K562 (cell line): ENCODE results near the gene SLC37A3. TPM values are rescaled to one million over a fixed set of nuclear protein-coding genes. Genes with fewer than 3 reads are reported as not detected.

ENCODE experiments used
- ATAC-seq: fragments of 200-7000 bp; cut with Tn5 transposase; 3 replicates; pipeline ENCODE4 v1.9.1; 2020; ENCODE audit warnings: moderate library complexity
- BruUV-seq: library from RNA; stranded (reverse); fragments of 400-500 nt; replicated peaks from 2 replicates; lab custom pipeline; 2021; lab: Mats Ljungman, UMichigan
- CTCF ChIA-PET: fragments of 300-600 bp; formaldehyde crosslinking; extraction: SDS; loops from one replicate; lab custom pipeline; 2021; ENCODE audit warnings: low intra/inter-chr PET ratio; lab: Yijun Ruan, JAX
- POLR2A ChIA-PET: fragments of 300-600, 350-650 bp; sonication (Branson Sonifier 250); formaldehyde crosslinking; extraction: SDS; loops from one replicate; lab custom pipeline; 2021; ENCODE audit warnings: antibody characterized with exemption, inconsistent platforms; lab: Yijun Ruan, JAX
- DNase-seq, 4 experiments: peaks; one replicate each; pipeline versions ENCODE4 v3.0.0 to v3.0.0-alpha.2; 2011 to 2018; ENCODE audit warnings: low spot score in 3 of 4, mixed read lengths in 3 of 4; ENCODE audit errors: extremely low read depth in 1 of 4
- FAIRE-seq: peaks from 2 replicates; lab custom pipeline; 2011; peaks lifted over from hg19 to GRCh38; lab: Jason Lieb, UNC
- H2AFZ ChIP-seq: 2 replicates; pipeline ENCODE4 v1.6.0; 2011; ENCODE audit warnings: low read depth, low read length, control low read depth, inconsistent platforms
- H3K27ac ChIP-seq: fragments of 200-600 bp; 3 replicates; pipeline ENCODE4 v1.8.0; 2011; ENCODE audit warnings: low read depth, mild to moderate bottlenecking, control low read depth, inconsistent platforms, low read length, moderate library complexity, mixed read lengths; ENCODE audit errors: extremely low read depth
- H3K27me3 ChIP-seq, 2 experiments: fragments of 300-600 bp in 1 of 2; 2 replicates in 1 of 2; 3 replicates in 1 of 2; pipeline versions ENCODE4 v1.6.0 to v1.8.0; 2011; ENCODE audit warnings: inconsistent platforms in 2 of 2, low read length in 2 of 2, mild to moderate bottlenecking in 1 of 2, mixed read lengths in 1 of 2, moderate library complexity in 1 of 2; ENCODE audit not compliant: control insufficient read depth in 2 of 2, insufficient read depth in 2 of 2
- H3K36me3 ChIP-seq: fragments of 300-600 bp; 3 replicates; pipeline ENCODE4 v1.8.0; 2011; ENCODE audit warnings: mild to moderate bottlenecking, low read length, inconsistent platforms; ENCODE audit not compliant: control insufficient read depth, insufficient read depth
- H3K4me1 ChIP-seq, 2 experiments: fragments of 200-600 bp in 1 of 2; replicated peaks in 1 of 2; 2 replicates in 1 of 2; 3 replicates in 1 of 2; pipeline versions ENCODE4 v1.5.1 to v1.8.0; 2011; ENCODE audit warnings: inconsistent platforms in 2 of 2, low read length in 2 of 2, mild to moderate bottlenecking in 1 of 2, mixed read lengths in 1 of 2, moderate library complexity in 1 of 2; ENCODE audit not compliant: control insufficient read depth in 2 of 2, insufficient read depth in 2 of 2
- H3K4me2 ChIP-seq: 2 replicates; pipeline ENCODE4 v1.6.1; 2011; ENCODE audit warnings: low read length, control low read depth, inconsistent platforms, mixed read lengths; ENCODE audit not compliant: insufficient read depth
- H3K4me3 ChIP-seq: fragments of 200-600 bp; sonication (generic), shearing (Covaris generic); 2 replicates; pipeline ENCODE4 v1.5.1; 2016; ENCODE audit warnings: control low read depth, inconsistent platforms
- H3K79me2 ChIP-seq: fragments of 200-600 bp; 3 replicates; pipeline ENCODE4 v1.8.0; 2011; ENCODE audit warnings: low read length, inconsistent platforms; ENCODE audit not compliant: control insufficient read depth, insufficient read depth
- H3K9ac ChIP-seq, 2 experiments: 2 replicates each; pipeline versions ENCODE4 v1.6.0 to v1.6.1; 2011; ENCODE audit warnings: low read depth in 2 of 2, low read length in 2 of 2, control low read depth in 1 of 2, inconsistent platforms in 1 of 2, mild to moderate bottlenecking in 1 of 2, mixed read lengths in 1 of 2; ENCODE audit not compliant: insufficient read depth in 1 of 2
- H3K9me1 ChIP-seq: one replicate; pipeline ENCODE4 v1.6.0; 2011; ENCODE audit warnings: inconsistent platforms, mild to moderate bottlenecking, low read length, moderate library complexity; ENCODE audit not compliant: control insufficient read depth, insufficient read depth
- H3K9me3 ChIP-seq: replicated peaks from 2 replicates; pipeline ENCODE4 v1.5.1; 2011; ENCODE audit warnings: low read depth, low read length, inconsistent platforms; ENCODE audit not compliant: control insufficient read depth, insufficient read depth
- H4K20me1 ChIP-seq: replicated peaks from 2 replicates; pipeline ENCODE4 v1.6.1; 2011; ENCODE audit warnings: low read length, inconsistent platforms, mixed read lengths; ENCODE audit not compliant: control insufficient read depth, insufficient read depth
- FOXP4 ChIP-seq: sonication (generic); formaldehyde crosslinking; IDR thresholded peaks from 2 replicates; pipeline ENCODE4 v1.8.0; 2022; ENCODE audit warnings: mild to moderate bottlenecking, missing genetic modification reagents, borderline replicate concordance
- FUS ChIP-seq: fragments of 200-400 bp; formaldehyde crosslinking; optimal IDR thresholded peaks from 2 replicates; pipeline ENCODE3; 2017; ENCODE audit warnings: low read depth, low read length
- ILF3 ChIP-seq: fragments of 450-650 bp; IDR thresholded peaks from 2 replicates; pipeline ENCODE4 v1.6.1; 2018; ENCODE audit warnings: antibody characterized with exemption, mild to moderate bottlenecking, moderate library complexity, borderline replicate concordance
- MYBL2 ChIP-seq, 2 experiments: fragments of 450-650 bp in 1 of 2; sonication (generic) in 1 of 2; formaldehyde crosslinking in 1 of 2; IDR thresholded peaks; 2 replicates each; pipeline versions ENCODE4 v1.6.1 to v1.8.1; 2017 to 2022; ENCODE audit warnings: borderline replicate concordance in 1 of 2, inconsistent platforms in 1 of 2, low read depth in 1 of 2, mild to moderate bottlenecking in 1 of 2, missing genetic modification reagents in 1 of 2, moderate library complexity in 1 of 2
- PHTF2 ChIP-seq: fragments of 250-450 bp; sonication (Bioruptor Pico); IDR thresholded peaks from 2 replicates; pipeline ENCODE4 v1.5.0; 2021; ENCODE audit warnings: mild to moderate bottlenecking
- ZNF75A ChIP-seq: fragments of 450-650 bp; formaldehyde crosslinking; IDR thresholded peaks from 2 replicates; pipeline ENCODE4 v1.4.0; 2020; ENCODE audit warnings: mild to moderate bottlenecking
- WGBS: fragments of 100-300 bp; shearing (Covaris generic); methylation state at CpG from one replicate; pipeline ENCODE4 v1.1.6; 2016; ENCODE audit warnings: low coverage, mixed read lengths; ENCODE audit not compliant: insufficient coverage; ENCODE audit errors: missing lambda C conversion rate; 5-methylcytosine and 5-hydroxymethylcytosine counted together
- in situ Hi-C: fragments of 300-500 bp; cut with MboI; formaldehyde crosslinking; loops from 4 replicates; pipeline ENCODE4 v1.15.0; 2018; ENCODE audit warnings: inconsistent platforms, mixed read lengths
- intact Hi-C: fragments of 100-400 bp; cut with micrococcal nuclease; formaldehyde crosslinking; loops from 2 replicates; pipeline ENCODE4 v1.14.2; 2022
- polyA plus RNA-seq, 8 experiments: library from polyadenylated mRNA; depleted of rRNA in 4 of 8; stranded (reverse) in 5 of 8; unstranded in 3 of 8; fragments of >200 nt; fragmentation: Nextera tagmentation in 2 of 8; fragmentation: Illumina TruSeq in 1 of 8; extraction: Ambion mirVana in 2 of 8; extraction: Trizol in 1 of 8; gene quantifications; 2 replicates each; pipeline versions ENCODE4 v1.2.1 to v1.2.3, GENCODE V29; 2011 to 2014; ENCODE audit warnings: inconsistent platforms in 1 of 8, missing spikeins in 1 of 8
- total RNA-seq, 7 experiments: library from RNA; depleted of rRNA in 6 of 7; stranded (reverse); fragments of >200 nt in 6 of 7; fragmentation: Illumina TruSeq in 2 of 7; extraction: Trizol in 2 of 7; gene quantifications; 2 replicates each; pipeline versions ENCODE4 v1.2.1 to v1.2.3, GENCODE V29; 2011 to 2021; ENCODE audit warnings: low replicate concordance in 1 of 7
- TF ChIP-seq, protein P1 (sequence below), 2 experiments: fragments of 450-650 bp; formaldehyde crosslinking in 1 of 2; IDR thresholded peaks; 2 replicates each; pipeline versions ENCODE4 v1.4.0 to v1.6.1; 2014 to 2020; ENCODE audit warnings: mild to moderate bottlenecking in 2 of 2, borderline replicate concordance in 1 of 2, low read depth in 1 of 2
- TF ChIP-seq, protein P2 (sequence below): fragments of 250-450 bp; sonication (Bioruptor Pico); IDR thresholded peaks from 2 replicates; pipeline ENCODE4 v1.4.0; 2020

The SLC37A3 gene
- total and polyA plus RNA-seq, 9 of the 15 experiments (the other 6 are each of a cell fraction or from before 2014, with no cell fraction given) = 11.7 to 59.1 (median 26.8) TPM

GRCh38 chr7:140358412-140359051 is 39.8 kb downstream of the SLC37A3 start:
- intact Hi-C loops (no loop called here), in situ Hi-C loops (no loop called here)
- no TSS peak for BruUV-seq

More at GRCh38 chr7:140358412-140359051, 39.8 kb downstream of the SLC37A3 start:
- DNase-seq = no peak
- Histone ChIP-seq H3K4me3 (no peak overlapping the region), H3K9me1 (no peaks in the 10 kb centered on the region), H3K4me2 (no peak overlapping the region), H3K79me2 (no peaks in the 10 kb centered on the region), H3K9me3 (no peaks in the 10 kb centered on the region), H3K27me3 (no peaks in the 10 kb centered on the region), H3K9ac (no peak overlapping the region), H3K4me1 (peaks cover 3 to 7% of the 10 kb centered on the region in 2 experiments; a peak in 4 of 5 replicates), H2AFZ (no peak overlapping the region), H4K20me1 (no peaks in the 10 kb centered on the region), H3K36me3 (peaks cover 43% of the 10 kb centered on the region; the same call in 2 of the 3 replicates), H3K27ac (no peak overlapping the region)
- ChIA-PET POLR2A (interaction anchor here (0.6 kb wide), 1 partner anchor 15 kb away, joined by 3 read pairs; no protein-coding TSS in a partner anchor), CTCF (no interaction called here)
- no peak for TF ChIP-seq ZNF75A (CRISPR knock-in tag)
- TF ChIP-seq FOXP4 (CRISPR knock-in tag) = 0 out of 2 replicates have a peak, but pooled peaks have one; percentile 41
- no peak for TF ChIP-seq MYBL2 (IDR thresholded peaks at IDR 0.05; ENCODE audit: low read depth)
- TF ChIP-seq MYBL2 (CRISPR knock-in tag; IDR thresholded peaks at IDR 0.05; ENCODE audit: borderline replicate concordance) = no peak
- TF ChIP-seq ILF3 = no peak
- TF ChIP-seq, protein P1, sequence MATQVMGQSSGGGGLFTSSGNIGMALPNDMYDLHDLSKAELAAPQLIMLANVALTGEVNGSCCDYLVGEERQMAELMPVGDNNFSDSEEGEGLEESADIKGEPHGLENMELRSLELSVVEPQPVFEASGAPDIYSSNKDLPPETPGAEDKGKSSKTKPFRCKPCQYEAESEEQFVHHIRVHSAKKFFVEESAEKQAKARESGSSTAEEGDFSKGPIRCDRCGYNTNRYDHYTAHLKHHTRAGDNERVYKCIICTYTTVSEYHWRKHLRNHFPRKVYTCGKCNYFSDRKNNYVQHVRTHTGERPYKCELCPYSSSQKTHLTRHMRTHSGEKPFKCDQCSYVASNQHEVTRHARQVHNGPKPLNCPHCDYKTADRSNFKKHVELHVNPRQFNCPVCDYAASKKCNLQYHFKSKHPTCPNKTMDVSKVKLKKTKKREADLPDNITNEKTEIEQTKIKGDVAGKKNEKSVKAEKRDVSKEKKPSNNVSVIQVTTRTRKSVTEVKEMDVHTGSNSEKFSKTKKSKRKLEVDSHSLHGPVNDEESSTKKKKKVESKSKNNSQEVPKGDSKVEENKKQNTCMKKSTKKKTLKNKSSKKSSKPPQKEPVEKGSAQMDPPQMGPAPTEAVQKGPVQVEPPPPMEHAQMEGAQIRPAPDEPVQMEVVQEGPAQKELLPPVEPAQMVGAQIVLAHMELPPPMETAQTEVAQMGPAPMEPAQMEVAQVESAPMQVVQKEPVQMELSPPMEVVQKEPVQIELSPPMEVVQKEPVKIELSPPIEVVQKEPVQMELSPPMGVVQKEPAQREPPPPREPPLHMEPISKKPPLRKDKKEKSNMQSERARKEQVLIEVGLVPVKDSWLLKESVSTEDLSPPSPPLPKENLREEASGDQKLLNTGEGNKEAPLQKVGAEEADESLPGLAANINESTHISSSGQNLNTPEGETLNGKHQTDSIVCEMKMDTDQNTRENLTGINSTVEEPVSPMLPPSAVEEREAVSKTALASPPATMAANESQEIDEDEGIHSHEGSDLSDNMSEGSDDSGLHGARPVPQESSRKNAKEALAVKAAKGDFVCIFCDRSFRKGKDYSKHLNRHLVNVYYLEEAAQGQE (IDR thresholded peaks at IDR 0.05; ENCODE audit: borderline replicate concordance) = no peak
- TF ChIP-seq, protein P1 (CRISPR knock-in tag; IDR thresholded peaks at IDR 0.05; ENCODE audit: low read depth) = no peak
- no peak for TF ChIP-seq FUS
- TF ChIP-seq PHTF2 (CRISPR knock-in tag) = no peak
- TF ChIP-seq, protein P2, sequence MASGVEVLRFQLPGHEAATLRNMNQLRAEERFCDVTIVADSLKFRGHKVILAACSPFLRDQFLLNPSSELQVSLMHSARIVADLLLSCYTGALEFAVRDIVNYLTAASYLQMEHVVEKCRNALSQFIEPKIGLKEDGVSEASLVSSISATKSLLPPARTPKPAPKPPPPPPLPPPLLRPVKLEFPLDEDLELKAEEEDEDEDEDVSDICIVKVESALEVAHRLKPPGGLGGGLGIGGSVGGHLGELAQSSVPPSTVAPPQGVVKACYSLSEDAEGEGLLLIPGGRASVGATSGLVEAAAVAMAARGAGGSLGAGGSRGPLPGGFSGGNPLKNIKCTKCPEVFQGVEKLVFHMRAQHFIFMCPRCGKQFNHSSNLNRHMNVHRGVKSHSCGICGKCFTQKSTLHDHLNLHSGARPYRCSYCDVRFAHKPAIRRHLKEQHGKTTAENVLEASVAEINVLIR (CRISPR knock-in tag) = no peak
- no peak for FAIRE-seq
- 88% methylated on average over 10 of the region's 10 CpGs for WGBS
- ATAC-seq = no peak; the same call in 2 of the 3 replicates
